Measurements from ENCODE around the gene HGD. TPM values are rescaled to one million over a fixed set of nuclear protein-coding genes. Genes with fewer than 3 reads are reported as not detected.

The HGD gene
- total and polyA plus RNA-seq, 2 of the 13 experiments (the other 11 are each of a cell fraction or from before 2014, with no cell fraction given), result 265 to 398 TPM

- TF ChIP-seq THAP8 (CRISPR knock-in tag; IDR thresholded peaks at IDR 0.05; ENCODE audit: borderline replicate concordance), result no peak
- TF ChIP-seq SOX5 (CRISPR knock-in tag; IDR thresholded peaks at IDR 0.05; ENCODE audit: borderline replicate concordance), result peak; percentile 88
- TF ChIP-seq RNF2 (conservative IDR thresholded peaks at IDR 0.05; ENCODE audit: low read depth), result no peak
- TF ChIP-seq, protein P1, sequence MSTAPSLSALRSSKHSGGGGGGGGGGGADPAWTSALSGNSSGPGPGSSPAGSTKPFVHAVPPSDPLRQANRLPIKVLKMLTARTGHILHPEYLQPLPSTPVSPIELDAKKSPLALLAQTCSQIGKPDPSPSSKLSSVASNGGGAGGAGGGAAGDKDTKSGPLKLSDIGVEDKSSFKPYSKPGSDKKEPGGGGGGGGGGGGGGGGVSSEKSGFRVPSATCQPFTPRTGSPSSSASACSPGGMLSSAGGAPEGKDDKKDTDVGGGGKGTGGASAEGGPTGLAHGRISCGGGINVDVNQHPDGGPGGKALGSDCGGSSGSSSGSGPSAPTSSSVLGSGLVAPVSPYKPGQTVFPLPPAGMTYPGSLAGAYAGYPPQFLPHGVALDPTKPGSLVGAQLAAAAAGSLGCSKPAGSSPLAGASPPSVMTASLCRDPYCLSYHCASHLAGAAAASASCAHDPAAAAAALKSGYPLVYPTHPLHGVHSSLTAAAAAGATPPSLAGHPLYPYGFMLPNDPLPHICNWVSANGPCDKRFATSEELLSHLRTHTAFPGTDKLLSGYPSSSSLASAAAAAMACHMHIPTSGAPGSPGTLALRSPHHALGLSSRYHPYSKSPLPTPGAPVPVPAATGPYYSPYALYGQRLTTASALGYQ (CRISPR knock-in tag; IDR thresholded peaks at IDR 0.05), result no peak
- no peak for TF ChIP-seq ZNF639 (CRISPR knock-in tag; conservative IDR thresholded peaks at IDR 0.05)
- TF ChIP-seq, protein P2, sequence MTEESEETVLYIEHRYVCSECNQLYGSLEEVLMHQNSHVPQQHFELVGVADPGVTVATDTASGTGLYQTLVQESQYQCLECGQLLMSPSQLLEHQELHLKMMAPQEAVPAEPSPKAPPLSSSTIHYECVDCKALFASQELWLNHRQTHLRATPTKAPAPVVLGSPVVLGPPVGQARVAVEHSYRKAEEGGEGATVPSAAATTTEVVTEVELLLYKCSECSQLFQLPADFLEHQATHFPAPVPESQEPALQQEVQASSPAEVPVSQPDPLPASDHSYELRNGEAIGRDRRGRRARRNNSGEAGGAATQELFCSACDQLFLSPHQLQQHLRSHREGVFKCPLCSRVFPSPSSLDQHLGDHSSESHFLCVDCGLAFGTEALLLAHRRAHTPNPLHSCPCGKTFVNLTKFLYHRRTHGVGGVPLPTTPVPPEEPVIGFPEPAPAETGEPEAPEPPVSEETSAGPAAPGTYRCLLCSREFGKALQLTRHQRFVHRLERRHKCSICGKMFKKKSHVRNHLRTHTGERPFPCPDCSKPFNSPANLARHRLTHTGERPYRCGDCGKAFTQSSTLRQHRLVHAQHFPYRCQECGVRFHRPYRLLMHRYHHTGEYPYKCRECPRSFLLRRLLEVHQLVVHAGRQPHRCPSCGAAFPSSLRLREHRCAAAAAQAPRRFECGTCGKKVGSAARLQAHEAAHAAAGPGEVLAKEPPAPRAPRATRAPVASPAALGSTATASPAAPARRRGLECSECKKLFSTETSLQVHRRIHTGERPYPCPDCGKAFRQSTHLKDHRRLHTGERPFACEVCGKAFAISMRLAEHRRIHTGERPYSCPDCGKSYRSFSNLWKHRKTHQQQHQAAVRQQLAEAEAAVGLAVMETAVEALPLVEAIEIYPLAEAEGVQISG (CRISPR knock-in tag; IDR thresholded peaks at IDR 0.05), result peak; percentile 28; the same call in 1 of the 2 replicates
- TF ChIP-seq ZNF484 (CRISPR knock-in tag; IDR thresholded peaks at IDR 0.05; ENCODE audit: borderline replicate concordance, low read depth), result no peak
- no peak for TF ChIP-seq ZMAT5 (CRISPR knock-in tag; IDR thresholded peaks at IDR 0.05; ENCODE audit: borderline replicate concordance, low read depth)
- TF ChIP-seq, protein P3, sequence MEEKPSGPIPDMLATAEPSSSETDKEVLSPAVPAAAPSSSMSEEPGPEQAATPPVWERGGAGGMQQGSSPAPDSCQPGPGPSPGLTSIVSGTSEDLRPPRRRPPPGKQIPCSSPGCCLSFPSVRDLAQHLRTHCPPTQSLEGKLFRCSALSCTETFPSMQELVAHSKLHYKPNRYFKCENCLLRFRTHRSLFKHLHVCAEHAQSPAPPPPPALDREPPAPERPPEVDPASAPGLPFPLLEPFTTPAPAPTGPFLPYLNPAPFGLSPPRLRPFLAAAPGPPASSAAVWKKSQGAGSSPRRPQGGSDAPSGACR (CRISPR knock-in tag; IDR thresholded peaks at IDR 0.05), result no peak
- no peak for TF ChIP-seq PRPF4 (IDR thresholded peaks at IDR 0.05; ENCODE audit: low read depth, low read length, poor library complexity, severe bottlenecking)
- TF ChIP-seq EEA1 (CRISPR knock-in tag; IDR thresholded peaks at IDR 0.05; ENCODE audit: borderline replicate concordance), result no peak
- no peak for TF ChIP-seq SNAI1 (CRISPR knock-in tag; IDR thresholded peaks at IDR 0.05; ENCODE audit: borderline replicate concordance)
- TF ChIP-seq ZNF746 (CRISPR knock-in tag; IDR thresholded peaks at IDR 0.05), result no peak
- TF ChIP-seq ZNF652 (CRISPR knock-in tag; IDR thresholded peaks at IDR 0.05; ENCODE audit: borderline replicate concordance, low read depth), result peak; percentile 41; the same call in 1 of the 2 replicates
- no peak for TF ChIP-seq RBM39 (IDR thresholded peaks at IDR 0.05; ENCODE audit: low read depth, low read length, poor library complexity, severe bottlenecking)
- TF ChIP-seq, protein P4, sequence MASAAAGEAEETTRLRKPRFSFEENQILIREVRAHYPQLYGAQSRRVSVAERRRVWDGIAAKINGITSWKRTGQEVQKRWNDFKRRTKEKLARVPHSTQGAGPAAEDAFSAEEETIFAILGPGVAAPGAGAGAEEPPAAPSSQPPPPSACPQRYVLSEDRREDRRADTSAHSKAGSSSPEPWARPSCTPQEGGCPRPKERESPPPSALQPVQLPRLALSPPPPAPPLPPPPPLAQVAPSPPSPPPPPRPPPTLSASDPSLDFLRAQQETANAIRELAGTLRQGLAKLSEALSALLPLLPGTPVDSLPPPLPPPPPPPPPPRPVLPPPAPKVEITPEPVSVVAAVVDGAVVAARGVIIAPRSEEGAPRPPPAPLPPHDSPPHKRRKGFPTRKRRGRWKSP (CRISPR knock-in tag; IDR thresholded peaks at IDR 0.05), result peak; percentile 61; the same call in 1 of the 2 replicates
- peak; percentile 91 for TF ChIP-seq MED1 (CRISPR knock-in tag; IDR thresholded peaks at IDR 0.05)
- TF ChIP-seq ZNF143 (CRISPR knock-in tag; IDR thresholded peaks at IDR 0.05), result no peak
- no peak for TF ChIP-seq ZSCAN22 (CRISPR knock-in tag; IDR thresholded peaks at IDR 0.05)
- no peak for TF ChIP-seq MAFK (conservative IDR thresholded peaks at IDR 0.05 in 1 of 2, IDR thresholded peaks at IDR 0.05 in 1 of 2; ENCODE audit: low read length in 2 of 2)
- TF ChIP-seq MIER2 (CRISPR knock-in tag; IDR thresholded peaks at IDR 0.05), result peak; percentile 67
These were observed at the start of gene HGD (continued) for GRCh38 chr3:120682095-120682681.

Data from HepG2 (cell line).